ENCODE results near the gene MARS2. TPM values are rescaled to one million over a fixed set of nuclear protein-coding genes. Genes with fewer than 3 reads are reported as not detected.

MARS2 gene
- total RNA-seq (2022; extraction: Qiagen RNA extraction; ENCODE audit: low read depth), result 10.6 to 15.4 TPM (median 12.2 TPM) in 5 replicates

DNA sequence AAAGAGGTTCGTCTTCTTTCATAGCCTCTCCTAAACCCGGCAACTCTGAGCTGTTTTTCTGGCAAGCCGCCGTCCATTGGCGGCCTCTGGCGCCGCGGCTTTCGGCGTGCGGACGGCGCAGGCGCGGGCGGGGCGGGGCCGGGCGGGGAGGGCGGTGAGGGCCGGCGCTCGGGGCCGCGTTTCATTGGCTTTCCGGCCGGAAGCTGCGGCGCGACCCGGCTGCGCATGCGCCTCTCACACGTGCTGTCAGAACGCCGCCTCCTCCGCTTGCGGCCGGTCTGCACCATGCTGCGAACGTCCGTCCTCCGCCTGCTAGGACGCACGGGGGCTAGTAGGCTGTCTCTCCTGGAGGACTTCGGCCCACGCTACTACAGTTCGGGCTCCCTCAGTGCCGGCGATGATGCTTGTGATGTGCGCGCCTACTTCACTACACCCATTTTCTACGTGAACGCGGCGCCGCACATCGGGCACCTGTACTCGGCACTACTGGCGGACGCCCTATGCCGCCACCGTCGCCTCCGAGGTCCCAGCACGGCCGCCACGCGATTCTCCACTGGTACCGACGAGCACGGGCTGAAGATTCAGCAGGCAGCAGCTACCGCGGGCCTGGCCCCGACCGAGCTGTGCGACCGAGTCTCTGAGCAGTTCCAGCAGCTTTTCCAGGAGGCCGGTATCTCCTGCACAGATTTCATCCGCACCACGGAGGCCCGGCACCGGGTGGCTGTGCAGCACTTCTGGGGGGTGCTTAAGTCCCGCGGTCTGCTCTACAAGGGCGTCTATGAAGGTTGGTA, at the start of gene MARS2:
Gene MARS2 (plus strand): TSS at position 249 of the 791 bp plus-strand sequence. CDS start 37 bp downstream, at position 286.

DNA sequence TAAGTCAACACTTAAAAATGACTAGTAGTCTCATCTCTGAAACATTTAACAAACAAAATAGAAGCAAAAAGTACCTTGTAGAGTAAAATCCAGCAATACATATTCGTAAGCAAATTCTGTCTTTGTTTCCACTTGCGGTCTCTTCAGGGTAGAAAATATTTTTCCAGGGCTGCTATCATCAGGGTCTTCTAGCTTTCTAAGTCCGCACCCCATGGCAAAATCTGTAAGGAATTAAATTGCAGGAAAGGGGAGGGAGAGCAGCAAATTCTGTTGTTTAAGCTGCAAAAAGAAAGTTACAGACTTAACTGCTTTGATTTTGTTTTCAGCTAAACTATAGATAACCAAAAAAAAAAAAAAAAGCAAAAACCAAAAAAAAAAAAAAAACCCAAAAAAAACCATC, 29.9 kb upstream of the MARS2 start, which contains the start of gene RFTN2:
Gene RFTN2 (minus strand): TSS at position 342 of the 400 bp plus-strand sequence. CDS start 129 bp downstream, at position 213.

Other genes starting within 250 kb of the MARS2 start
- gene HSPD1, start 205.5 kb upstream of the MARS2 start, total RNA-seq (2022; extraction: Qiagen RNA extraction; ENCODE audit: low read depth), result 626 to 751 TPM (median 717 TPM) in 5 replicates
- 466 to 796 TPM (median 530 TPM) in 5 replicates for gene HSPE1, start 205.0 kb upstream of the MARS2 start, total RNA-seq (2022; extraction: Qiagen RNA extraction; ENCODE audit: low read depth)
- gene MOB4, start 189.3 kb upstream of the MARS2 start, total RNA-seq (2022; extraction: Qiagen RNA extraction; ENCODE audit: low read depth), result 27.7 to 39.4 TPM (median 33.8 TPM) in 5 replicates
- not detected in 5 replicates for gene RFTN2, start 29.8 kb upstream of the MARS2 start, total RNA-seq (2022; extraction: Qiagen RNA extraction; ENCODE audit: low read depth)
- not detected in 5 replicates for gene BOLL, start 80.0 kb downstream of the MARS2 start, total RNA-seq (2022; extraction: Qiagen RNA extraction; ENCODE audit: low read depth)
- 0.07 TPM in 1 of 5 replicates, not detected in the others for gene PLCL1, start 99.2 kb downstream of the MARS2 start, total RNA-seq (2022; extraction: Qiagen RNA extraction; ENCODE audit: low read depth)